Measurements from ENCODE around the gene NPLOC4. TPM values are rescaled to one million over a fixed set of nuclear protein-coding genes. Genes with fewer than 3 reads are reported as not detected.

The NPLOC4 gene
- total and polyA plus RNA-seq, 9 of the 15 experiments (the other 6 are each of a cell fraction or from before 2014, with no cell fraction given) = 1.5 to 116 (median 64.5) TPM

GRCh38 chr17:81647640-81648012 is 10.7 kb upstream of the NPLOC4 start:
- Histone ChIP-seq H3K4me1 (replicated peaks in 1 of 2; ENCODE audit: control insufficient read depth in 2 of 2, insufficient read depth in 2 of 2, low read length in 2 of 2) (peaks cover 20 to 68% of the 10 kb centered on the region in 2 experiments; a peak in 4 of 5 replicates), H3K79me2 (ENCODE audit: control insufficient read depth, insufficient read depth, low read length) (no peaks in the 10 kb centered on the region), H3K9me3 (replicated peaks; ENCODE audit: control insufficient read depth, insufficient read depth, low read depth, low read length) (peaks cover 6% of the 10 kb centered on the region), H2AFZ (ENCODE audit: low read depth, low read length) (peak overlapping the region; percentile 78), H3K27ac (ENCODE audit: extremely low read depth, low read depth, low read length) (no peak overlapping the region; the same call in 2 of the 3 replicates), H3K9me1 (ENCODE audit: control insufficient read depth, insufficient read depth, low read length) (no peaks in the 10 kb centered on the region), H3K9ac (ENCODE audit: insufficient read depth in 1 of 2, low read depth in 2 of 2, low read length in 2 of 2) (no peak overlapping the region), H3K36me3 (ENCODE audit: control insufficient read depth, insufficient read depth, low read length) (no peaks in the 10 kb centered on the region), H3K4me3 (no peak overlapping the region), H4K20me1 (replicated peaks; ENCODE audit: control insufficient read depth, insufficient read depth, low read length) (no peaks in the 10 kb centered on the region), H3K4me2 (ENCODE audit: insufficient read depth, low read length) (peak overlapping the region; percentile 69), H3K27me3 (ENCODE audit: control insufficient read depth in 2 of 2, insufficient read depth in 2 of 2, low read length in 2 of 2) (no peaks in the 10 kb centered on the region)
- intact Hi-C loops (cut with micrococcal nuclease) = no loop called here
- POLR2A ChIA-PET = interaction anchor here (1.0 to 1.7 kb wide), 3 partner anchors 9 to 135 kb away, joined by 3 to 5 read pairs (median 4); partner anchors contain the start of gene ACTG1
- BruUV-seq (replicated peaks) = no TSS peak
- DNase-seq (ENCODE audit: extremely low read depth in 1 of 4, low spot score in 3 of 4) = peak in 1 of 4 experiments; percentile 2
- WGBS (ENCODE audit: insufficient coverage, low coverage, missing lambda C conversion rate) = 83% methylated on average over 18 of the region's 21 CpGs
- no peak for FAIRE-seq
- CTCF ChIA-PET (ENCODE audit: low intra/inter-chr PET ratio) = no interaction called here
- no peak for ATAC-seq
- in situ Hi-C loops (cut with MboI) = no loop called here
- 0 out of 2 replicates have a peak, but pooled peaks have one; percentile 13 for TF ChIP-seq ZNF184 (CRISPR knock-in tag; IDR thresholded peaks at IDR 0.05)
- TF ChIP-seq CBX2 (IDR thresholded peaks at IDR 0.05; ENCODE audit: insufficient read depth, low read length, poor library complexity, severe bottlenecking) = no peak
- no peak for TF ChIP-seq CGGBP1 (CRISPR knock-in tag; IDR thresholded peaks at IDR 0.05)
- TF ChIP-seq ZNF174 (CRISPR knock-in tag; IDR thresholded peaks at IDR 0.05) = no peak

All from K562 (cell line).